Activated naive CD8-positive, alpha-beta T cell treated with anti-CD3 and anti-CD28 coated beads, Interleukin-2, amount 10 ng/mL, durations not matched to agents 7 days and 5 days (primary cell): ENCODE results near the gene ANKS3. TPM values are rescaled to one million over a fixed set of nuclear protein-coding genes. Genes with fewer than 3 reads are reported as not detected.

Experiments
- ATAC-seq: fragments of 150-1000 bp; cut with Tn5 transposase; one replicate; pipeline ENCODE4 v1.10.0; 2021; ENCODE audit warnings: low read depth, moderate library complexity
- POLR2A ChIA-PET: fragments of 350-600 bp; sonication (Branson Sonifier 250); formaldehyde crosslinking; loops from one replicate; lab custom pipeline; 2021; ENCODE audit warnings: antibody characterized with exemption; lab: Charles Lee
- DNase-seq: peaks from one replicate; pipeline ENCODE4 v3.0.0; 2021
- H3K27ac Mint-ChIP-seq: one replicate; pipeline ENCODE4 v1.8.0; 2022; ENCODE audit warnings: mild to moderate bottlenecking, mixed read lengths
- H3K27me3 Mint-ChIP-seq: one replicate; pipeline ENCODE4 v1.8.0; 2022; ENCODE audit warnings: mild to moderate bottlenecking, moderate library complexity, mixed read lengths
- H3K36me3 Mint-ChIP-seq: one replicate; pipeline ENCODE4 v1.8.0; 2021; ENCODE audit warnings: mild to moderate bottlenecking, mixed read lengths
- H3K4me1 Mint-ChIP-seq: one replicate; pipeline ENCODE4 v1.8.0; 2021; ENCODE audit warnings: mixed read lengths
- H3K4me3 Mint-ChIP-seq: one replicate; pipeline ENCODE4 v1.8.0; 2022; ENCODE audit warnings: mild to moderate bottlenecking, moderate library complexity, mixed read lengths
- H3K9me3 Mint-ChIP-seq: one replicate; pipeline ENCODE4 v1.8.0; 2021; ENCODE audit warnings: mixed read lengths
- total RNA-seq, 2 experiments: library from RNA; stranded (reverse); gene quantifications; one replicate each; pipeline ENCODE4 v1.2.3, GENCODE V29; 2021

The ANKS3 gene
- total RNA-seq, 2 experiments from 2014 or later = 20.4 to 20.5 TPM

DNA sequence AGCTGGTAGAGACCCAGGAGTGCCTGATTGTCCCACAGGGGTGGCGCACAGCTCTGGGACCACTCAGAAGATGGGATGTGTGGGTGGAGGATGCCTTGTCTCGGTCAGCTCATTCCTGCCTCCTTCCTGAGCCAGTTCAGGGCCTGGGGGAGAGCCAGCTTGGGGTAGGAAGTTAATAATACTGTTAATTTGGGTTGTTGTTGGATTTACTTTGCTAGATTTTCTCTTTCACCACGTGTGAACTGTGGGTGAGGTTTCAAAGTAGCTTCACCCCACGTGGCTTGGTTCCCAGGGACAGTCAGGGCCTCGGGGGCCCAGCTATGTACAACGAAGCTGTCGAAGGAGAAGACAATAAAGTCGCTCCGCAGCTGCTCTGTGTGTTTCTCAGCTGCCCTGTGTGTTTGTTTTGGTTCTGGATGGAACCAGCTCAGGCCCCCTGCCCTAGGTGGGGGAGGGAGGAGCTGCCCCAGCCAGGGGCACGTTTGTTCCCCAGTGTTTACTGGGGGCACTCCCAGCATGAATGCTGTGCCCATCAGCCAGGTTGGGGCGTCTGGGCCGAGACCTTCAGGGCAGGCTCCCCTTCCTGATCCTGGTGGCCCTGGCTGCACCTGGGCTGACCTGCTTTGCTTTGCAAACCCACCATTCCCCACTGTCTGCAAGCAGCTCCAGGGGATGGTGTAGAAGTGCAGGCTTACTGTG, 38.4 kb downstream of the ANKS3 start:
- no peaks in the 10 kb centered on the region for H3K9me3 Mint-ChIP-seq
- POLR2A ChIA-PET = interaction anchor here (1.2 to 1.3 kb wide), 3 partner anchors 11 to 71 kb away, joined by 3 to 5 read pairs (median 4); partner anchors contain the start of gene MGRN1
- H3K4me1 Mint-ChIP-seq = peaks cover 26% of the 10 kb centered on the region
- H3K36me3 Mint-ChIP-seq = peaks cover 8% of the 10 kb centered on the region
- H3K4me3 Mint-ChIP-seq = peak overlapping the region; percentile 82
- DNase-seq (no peak), ATAC-seq (no peak)
- no peak overlapping the region for H3K27ac Mint-ChIP-seq
- H3K27me3 Mint-ChIP-seq = no peaks in the 10 kb centered on the region

DNA sequence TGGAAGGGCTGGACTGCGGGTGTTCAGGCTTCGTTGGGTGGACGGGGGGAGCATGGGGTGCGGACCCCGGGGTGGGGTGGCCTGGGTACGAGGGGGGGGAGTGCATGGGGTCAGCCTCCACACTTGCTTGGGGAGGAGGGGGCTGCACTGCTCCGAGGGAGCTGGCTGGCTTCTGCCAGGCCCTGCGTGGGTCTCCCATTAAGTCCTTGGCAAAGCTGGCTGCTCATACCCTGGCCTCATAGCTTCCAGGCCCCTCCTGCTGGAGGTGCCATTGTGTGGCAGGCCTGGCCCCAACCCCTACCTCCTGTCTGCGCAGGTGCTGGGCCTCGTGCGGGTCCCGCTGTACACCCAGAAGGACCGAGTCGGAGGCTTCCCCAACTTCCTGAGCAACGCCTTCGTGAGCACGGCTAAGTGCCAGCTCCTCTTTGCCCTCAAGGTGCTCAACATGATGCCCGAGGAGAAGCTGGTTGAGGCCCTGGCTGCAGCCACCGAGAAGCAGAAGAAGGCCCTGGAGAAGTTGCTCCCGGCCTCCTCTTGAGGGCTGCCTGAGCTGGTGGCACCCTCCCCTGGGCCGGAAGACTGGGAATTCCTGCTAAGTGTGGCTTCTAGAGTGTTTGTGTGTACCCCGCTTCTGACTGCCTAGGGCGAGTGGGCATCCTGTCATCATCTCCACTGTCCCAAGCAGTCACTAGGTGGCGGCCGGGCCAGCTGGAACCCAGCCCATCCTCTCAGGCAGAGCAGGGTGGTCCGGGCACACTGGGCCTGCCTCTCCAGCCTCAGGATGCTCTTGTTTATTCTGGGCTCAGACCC, 39.2 kb downstream of the ANKS3 start:
- DNase-seq (no peak), ATAC-seq (no peak)
- Mint-ChIP-seq H3K27ac (peak overlapping the region; percentile 64), H3K36me3 (peaks cover 8% of the 10 kb centered on the region), H3K27me3 (no peaks in the 10 kb centered on the region), H3K4me3 (peak overlapping the region; percentile 82), H3K9me3 (no peaks in the 10 kb centered on the region), H3K4me1 (peaks cover 19% of the 10 kb centered on the region)
- POLR2A ChIA-PET = interaction anchor here (0.6 to 3.5 kb wide), 7 partner anchors 10 to 217 kb away, joined by 3 to 22 read pairs (median 8); partner anchors contain the start of genes ANKS3 and DNAAF8

DNA sequence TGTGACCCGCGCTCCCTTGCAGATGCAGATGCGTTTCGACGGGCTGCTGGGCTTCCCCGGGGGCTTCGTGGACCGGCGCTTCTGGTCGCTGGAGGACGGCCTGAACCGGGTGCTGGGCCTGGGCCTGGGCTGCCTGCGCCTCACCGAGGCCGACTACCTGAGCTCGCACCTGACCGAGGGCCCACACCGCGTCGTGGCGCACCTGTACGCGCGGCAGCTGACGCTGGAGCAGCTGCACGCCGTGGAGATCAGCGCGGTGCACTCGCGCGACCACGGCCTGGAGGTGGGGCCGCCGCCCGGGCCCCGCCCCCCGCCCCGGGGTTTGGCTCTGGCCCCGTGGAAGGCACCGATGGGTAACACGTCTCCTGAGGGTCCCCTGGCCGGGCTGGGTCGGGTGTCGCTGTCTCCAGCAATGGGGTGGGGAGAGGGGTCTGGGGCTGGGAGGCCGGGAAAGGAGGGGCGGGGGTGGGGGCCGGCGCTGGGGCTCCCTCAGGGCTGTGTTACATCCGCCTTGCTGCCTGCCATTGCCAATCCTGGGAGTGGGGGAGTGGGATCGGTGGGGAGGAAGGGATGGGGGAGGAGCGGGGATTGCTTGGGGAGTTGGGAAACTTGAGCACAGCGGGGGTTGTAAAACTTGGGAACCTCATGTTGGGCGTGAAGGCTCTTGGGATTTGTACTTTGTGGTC, 40.0 kb downstream of the ANKS3 start:
- ATAC-seq (peak; percentile 19), DNase-seq (peak; percentile 61)
- Mint-ChIP-seq H3K4me1 (peaks cover 12% of the 10 kb centered on the region), H3K36me3 (peaks cover 2% of the 10 kb centered on the region), H3K4me3 (peak overlapping the region; percentile 82), H3K27ac (peak overlapping the region; percentile 64), H3K27me3 (no peaks in the 10 kb centered on the region), H3K9me3 (no peaks in the 10 kb centered on the region)
- POLR2A ChIA-PET = interaction anchor here (0.6 to 3.5 kb wide), 13 partner anchors 9 to 216 kb away, joined by 3 to 22 read pairs (median 4); partner anchors contain the start of genes ANKS3, DNAAF8 and ROGDI

DNA sequence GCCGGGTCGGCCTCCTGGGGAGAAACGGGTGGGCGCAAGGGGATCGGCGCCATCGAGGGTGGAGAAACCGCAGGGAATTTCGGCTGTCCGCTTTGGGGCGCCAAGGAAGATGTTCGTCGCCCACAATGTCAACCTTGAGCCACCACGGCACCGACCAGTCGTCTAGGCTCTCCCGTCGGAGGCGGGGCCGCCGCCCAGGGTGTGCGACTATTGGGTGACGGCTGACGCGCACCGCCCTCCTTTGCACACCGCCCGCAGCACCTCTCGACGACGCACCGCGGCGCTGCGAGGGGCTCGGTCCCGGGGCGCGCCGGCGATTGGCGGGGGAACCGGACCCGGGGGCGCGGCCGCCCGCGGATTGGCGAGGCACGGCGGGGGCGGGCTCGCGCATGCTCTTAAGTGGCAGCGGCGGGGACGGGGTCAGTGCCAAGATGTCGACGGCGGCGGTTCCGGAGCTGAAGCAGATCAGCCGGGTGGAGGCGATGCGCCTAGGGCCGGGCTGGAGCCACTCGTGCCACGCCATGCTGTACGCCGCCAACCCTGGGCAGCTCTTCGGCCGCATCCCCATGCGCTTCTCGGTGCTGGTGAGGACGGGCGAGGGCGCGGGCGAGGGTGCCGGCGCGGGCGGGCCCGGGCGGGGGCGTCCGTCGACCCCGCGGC, 40.6 kb downstream of the ANKS3 start, which contains the start of gene NUDT16L1:
TSS of gene NUDT16L1 (plus strand) at position 267 of the 660 bp plus-strand sequence. CDS start at position 432, 165 bp downstream.
- ATAC-seq (peak; percentile 91), DNase-seq (peak; percentile 100)
- no peaks in the 10 kb centered on the region for H3K27me3 Mint-ChIP-seq
- peaks cover 2% of the 10 kb centered on the region for H3K36me3 Mint-ChIP-seq
- peak within 1 kb of the TSS; percentile 83 for H3K27ac Mint-ChIP-seq
- peak within 1 kb of the TSS; percentile 82 for H3K4me3 Mint-ChIP-seq
- POLR2A ChIA-PET = interaction anchor here (0.6 to 3.5 kb wide), 14 partner anchors 9 to 216 kb away, joined by 3 to 22 read pairs (median 4); partner anchors contain the start of genes ANKS3, DNAAF8 and ROGDI
- peaks cover 12% of the 10 kb centered on the region for H3K4me1 Mint-ChIP-seq
- H3K9me3 Mint-ChIP-seq = no peaks in the 10 kb centered on the region

DNA sequence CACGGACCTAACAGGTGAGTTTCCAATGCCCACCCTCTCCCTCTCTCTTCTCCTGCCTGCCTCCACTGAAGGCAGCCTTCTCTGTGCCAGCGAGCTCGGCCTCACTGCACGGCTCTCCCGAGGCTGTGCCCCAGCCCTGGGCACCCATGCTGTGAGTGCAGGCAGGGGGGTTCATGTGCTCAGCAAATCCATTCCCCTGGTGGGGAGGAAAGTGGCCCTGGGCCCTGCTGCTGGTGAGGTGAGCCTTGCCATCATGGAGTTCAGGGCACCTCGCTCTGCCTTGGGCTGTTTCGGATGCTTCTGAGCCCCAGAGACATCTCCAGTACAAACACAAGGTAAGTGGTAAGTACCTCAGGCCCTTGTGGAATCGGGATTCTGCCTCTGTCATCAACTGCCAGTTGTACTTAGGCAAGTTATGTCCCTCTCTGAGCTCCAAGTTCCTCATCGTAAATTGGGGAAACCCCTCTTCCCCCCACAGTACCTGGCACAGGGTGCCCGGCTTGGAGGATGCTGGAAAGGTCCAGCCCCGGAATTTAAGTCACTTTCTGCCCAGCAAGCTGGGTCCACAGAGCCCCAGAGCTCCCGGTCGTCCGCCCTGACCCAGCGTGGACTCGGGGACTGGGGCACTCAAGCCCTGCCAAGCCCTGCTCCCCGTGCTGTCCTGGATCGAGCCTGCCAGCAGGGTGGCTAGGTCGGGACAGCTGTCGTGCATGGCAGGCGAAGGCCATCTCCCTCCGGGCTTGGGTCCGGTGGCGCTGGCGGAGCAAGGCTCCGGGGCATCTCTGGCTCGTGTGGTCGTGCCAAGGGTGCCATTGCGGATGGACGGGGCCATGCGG, 41.4 kb downstream of the ANKS3 start:
- H3K27me3 Mint-ChIP-seq = no peaks in the 10 kb centered on the region

DNA sequence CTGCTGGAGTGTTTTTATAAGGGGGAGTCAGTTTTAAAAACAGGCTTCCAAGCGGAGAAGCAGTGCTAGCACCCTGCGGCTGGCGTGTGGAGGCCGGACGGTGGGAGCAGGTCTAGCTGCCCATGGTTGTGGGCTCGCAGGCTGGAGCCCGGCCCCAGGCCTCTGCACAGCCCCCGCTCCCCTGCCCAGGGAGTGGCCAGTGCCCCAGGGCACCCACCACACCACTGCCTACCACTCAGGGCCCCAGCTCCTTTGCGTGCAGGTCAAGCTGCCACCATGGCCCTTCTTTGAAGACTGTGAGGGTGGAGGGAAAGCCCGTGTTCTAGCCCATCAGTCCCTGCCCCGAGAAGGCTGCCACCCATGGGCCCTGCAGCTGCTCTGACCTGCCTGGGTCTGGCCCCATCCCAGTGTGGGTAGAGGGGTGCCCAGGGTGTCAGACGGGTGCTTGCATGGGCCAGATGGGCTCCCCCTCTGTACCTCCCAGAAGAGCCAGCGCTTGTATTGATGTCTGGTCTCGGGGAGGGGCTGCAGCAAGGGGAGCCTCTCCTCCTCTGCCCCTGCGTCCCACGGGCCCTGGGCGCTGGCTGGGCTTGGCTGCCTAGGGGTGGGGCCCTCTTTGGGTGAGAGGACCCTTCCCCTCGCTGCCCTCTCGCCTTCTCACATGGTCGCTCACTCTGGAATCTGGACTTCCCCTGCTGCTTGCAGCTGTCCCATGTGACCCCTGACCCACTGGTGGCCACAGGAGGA, 42.2 kb downstream of the ANKS3 start:
- Mint-ChIP-seq H3K36me3 (peaks cover 2% of the 10 kb centered on the region), H3K4me3 (peak overlapping the region; percentile 82), H3K9me3 (no peaks in the 10 kb centered on the region), H3K27ac (peak overlapping the region; percentile 73), H3K4me1 (peaks cover 12% of the 10 kb centered on the region), H3K27me3 (no peaks in the 10 kb centered on the region)
- DNase-seq (peak; percentile 31), ATAC-seq (no peak)
- POLR2A ChIA-PET = interaction anchor here (1.2 to 3.5 kb wide), 3 partner anchors 10 to 42 kb away, joined by 8 to 22 read pairs (median 8); partner anchors contain the start of genes ANKS3 and DNAAF8

More for the DNA sequence above, 41.4 kb downstream of the ANKS3 start:
- peaks cover 2% of the 10 kb centered on the region for H3K36me3 Mint-ChIP-seq
- H3K9me3 Mint-ChIP-seq = no peaks in the 10 kb centered on the region
- peak overlapping the region; percentile 83 for H3K27ac Mint-ChIP-seq
- peak overlapping the region; percentile 82 for H3K4me3 Mint-ChIP-seq
- POLR2A ChIA-PET = interaction anchor here (0.9 to 3.5 kb wide), 15 partner anchors 11 to 215 kb away, joined by 3 to 22 read pairs (median 5); partner anchors contain the start of genes ANKS3, DNAAF8 and ROGDI
- ATAC-seq (peak; percentile 15), DNase-seq (no peak)
- peaks cover 12% of the 10 kb centered on the region for H3K4me1 Mint-ChIP-seq

DNA sequence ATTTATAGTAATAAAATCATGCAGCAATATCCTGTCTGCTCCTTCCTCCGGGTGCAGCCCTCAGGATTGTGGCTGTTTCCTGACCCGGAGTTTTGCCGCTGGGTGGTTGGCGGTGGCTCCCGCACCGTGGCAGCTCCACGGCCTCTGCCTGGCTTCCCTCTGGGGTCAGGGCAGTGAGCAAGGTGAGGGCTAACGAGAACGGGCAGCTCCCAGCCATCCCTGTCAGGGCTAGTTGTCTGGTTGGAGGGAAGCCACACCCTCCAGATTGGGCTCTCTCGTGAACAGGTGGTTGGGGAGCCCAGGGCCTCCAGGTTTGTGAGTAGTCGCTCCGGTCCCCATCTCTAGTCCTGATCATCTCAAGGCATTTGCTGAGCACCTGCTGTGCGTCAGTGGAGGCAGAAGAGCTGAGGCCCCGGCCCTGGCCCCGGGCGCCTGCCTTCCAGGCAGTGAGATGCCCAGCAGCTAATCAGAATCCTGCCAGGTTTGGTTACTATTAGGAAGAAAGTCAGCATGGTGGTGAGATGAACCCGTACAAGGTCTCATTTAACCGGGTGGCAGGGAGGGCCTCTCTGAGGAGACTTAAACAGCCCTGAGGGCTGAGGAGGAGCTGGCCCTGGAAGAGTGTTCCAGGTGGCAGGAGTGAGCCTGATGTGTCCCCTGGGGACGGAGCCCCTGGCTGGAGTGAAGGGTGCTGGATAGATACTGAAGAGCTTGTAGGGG, 43.0 kb downstream of the ANKS3 start:
- Mint-ChIP-seq H3K4me1 (peaks cover 12% of the 10 kb centered on the region), H3K36me3 (peaks cover 2% of the 10 kb centered on the region), H3K4me3 (no peak overlapping the region), H3K27ac (peak overlapping the region; percentile 73), H3K9me3 (no peaks in the 10 kb centered on the region), H3K27me3 (no peaks in the 10 kb centered on the region)
- POLR2A ChIA-PET = interaction anchor here (2.1 to 3.5 kb wide), 2 partner anchors 9 to 43 kb away, joined by 8 to 22 read pairs; partner anchors contain the start of genes ANKS3 and DNAAF8
- DNase-seq (peak; percentile 31), ATAC-seq (no peak)

DNA sequence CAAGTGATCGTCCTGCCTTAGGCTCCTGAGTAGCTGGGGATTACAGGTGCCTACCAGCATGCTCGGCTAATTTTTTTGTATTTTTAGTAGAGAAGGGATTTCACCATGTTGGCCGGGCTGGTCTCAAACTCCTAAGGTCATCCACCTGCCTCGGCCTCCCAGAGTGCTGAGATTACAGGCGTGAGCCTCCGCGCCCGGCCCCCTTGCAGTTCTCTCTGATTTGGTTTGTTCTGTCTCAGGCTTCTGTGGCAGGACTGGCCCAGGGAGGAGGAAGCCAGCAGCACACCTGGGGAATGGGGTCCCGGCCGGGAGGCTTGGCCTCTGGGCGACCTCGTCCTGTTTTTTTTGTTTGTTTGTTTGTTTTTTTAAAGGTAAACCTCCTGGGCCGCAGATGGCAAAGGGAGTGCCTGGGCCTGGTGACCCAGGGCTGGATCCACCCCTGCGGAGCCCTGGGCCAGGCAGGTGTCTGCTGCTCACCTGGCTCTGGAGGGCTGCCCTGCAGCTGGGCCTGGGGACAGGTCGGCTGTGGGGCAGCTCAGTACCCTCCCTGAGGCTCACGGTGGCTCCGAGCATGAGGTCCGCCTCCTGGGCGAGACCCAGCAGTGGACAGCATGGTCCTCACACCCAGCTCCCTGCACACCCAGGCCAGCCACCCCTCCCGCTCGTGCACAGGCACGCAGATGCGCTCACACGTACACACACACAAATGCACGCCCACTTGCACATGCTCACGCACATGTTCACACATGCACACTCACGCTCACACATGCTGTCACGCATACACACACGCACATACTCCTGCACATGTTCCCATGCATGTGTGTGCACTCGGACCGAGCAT, 44.0 kb downstream of the ANKS3 start:
- ATAC-seq = no peak
- H3K4me1 Mint-ChIP-seq = peaks cover 7% of the 10 kb centered on the region
- H3K27ac Mint-ChIP-seq = no peak overlapping the region
- no peaks in the 10 kb centered on the region for H3K27me3 Mint-ChIP-seq
- no peak overlapping the region for H3K4me3 Mint-ChIP-seq
- H3K36me3 Mint-ChIP-seq = peaks cover 4% of the 10 kb centered on the region
- no peaks in the 10 kb centered on the region for H3K9me3 Mint-ChIP-seq
- DNase-seq = no peak
- POLR2A ChIA-PET = no interaction called here

DNA sequence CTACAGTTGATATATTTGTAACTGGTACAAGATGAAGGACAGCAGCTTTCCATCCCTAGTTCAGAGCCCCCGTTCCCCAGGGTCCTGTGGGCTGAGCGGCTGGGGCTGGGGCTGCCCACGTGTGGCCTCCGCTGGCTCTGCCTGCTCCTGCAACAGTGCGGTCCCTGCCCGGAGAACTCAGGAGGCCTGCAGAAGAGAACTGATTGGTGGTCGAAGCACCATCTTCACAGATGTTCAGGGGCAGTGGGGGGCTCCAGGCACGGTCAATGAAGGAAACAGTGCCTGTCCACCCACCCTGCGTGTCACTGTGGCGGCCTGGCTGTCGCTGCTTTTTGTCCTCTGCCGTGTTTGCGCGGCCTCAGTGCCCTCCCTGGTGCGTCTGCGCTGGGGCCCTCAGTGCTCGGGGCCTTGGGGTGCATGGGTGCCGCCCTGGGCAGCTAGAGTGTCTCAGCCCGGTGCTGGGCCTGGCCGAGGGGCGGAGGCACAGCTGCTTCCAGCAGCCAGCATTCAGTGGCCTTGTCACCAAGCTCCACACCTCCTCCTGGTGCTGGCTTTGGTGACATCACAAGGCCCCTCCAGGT, 44.9 kb downstream of the ANKS3 start:
- POLR2A ChIA-PET = no interaction called here
- ATAC-seq = no peak
- no peak overlapping the region for H3K27ac Mint-ChIP-seq

DNA sequence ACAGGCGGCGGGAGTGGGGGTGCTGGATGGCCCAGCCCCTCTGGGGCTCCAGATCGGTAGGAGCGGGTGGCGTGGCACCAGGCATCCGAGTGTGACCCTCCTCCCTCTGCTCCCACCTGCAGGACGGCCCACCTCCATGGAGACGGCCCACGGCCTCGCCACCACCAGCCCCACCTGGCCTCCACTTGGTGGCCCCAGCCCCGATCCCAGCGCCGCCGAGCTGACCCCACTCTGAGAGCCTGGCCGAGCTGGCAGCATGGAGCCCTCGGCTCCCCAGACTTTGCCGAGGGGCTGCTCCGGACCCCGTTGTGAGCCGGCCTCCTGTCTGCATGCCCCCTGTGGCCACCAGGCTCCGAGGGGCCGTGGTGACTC, 45.4 kb downstream of the ANKS3 start:
- no peak for ATAC-seq
- Mint-ChIP-seq H3K4me1 (peaks cover 7% of the 10 kb centered on the region), H3K27ac (no peak overlapping the region), H3K36me3 (peaks cover 4% of the 10 kb centered on the region), H3K27me3 (no peaks in the 10 kb centered on the region), H3K9me3 (no peaks in the 10 kb centered on the region), H3K4me3 (no peak overlapping the region)
- peak; percentile 19 for DNase-seq
- POLR2A ChIA-PET = no interaction called here

More for the DNA sequence above, 44.9 kb downstream of the ANKS3 start:
- Mint-ChIP-seq H3K4me3 (no peak overlapping the region), H3K9me3 (no peaks in the 10 kb centered on the region), H3K27me3 (no peaks in the 10 kb centered on the region), H3K36me3 (peaks cover 4% of the 10 kb centered on the region), H3K4me1 (peaks cover 7% of the 10 kb centered on the region)
- DNase-seq = peak; percentile 27
